Measurements from ENCODE around the gene CRYZL1. TPM values are rescaled to one million over a fixed set of nuclear protein-coding genes. Genes with fewer than 3 reads are reported as not detected.

The CRYZL1 gene
- total RNA-seq (ENCODE audit: low replicate concordance): 25.5 and 41.8 TPM in 2 replicates

GRCh38 chr21:33641352-33642026 lies at the start of gene CRYZL1:
Gene CRYZL1, minus strand, starts transcription at chr21:33641741. Its CDS starts 10,190 bp downstream, at chr21:33631551.

GRCh38 chr21:33642027-33642895 lies 720 bp upstream of the CRYZL1 start, which contains the start of gene ITSN1:
Gene ITSN1, plus strand, starts transcription at chr21:33642501. Its CDS starts 76,328 bp downstream, at chr21:33718829.

GRCh38 chr21:33588485-33589335 lies 52.8 kb downstream of the CRYZL1 start, which contains the start of gene DONSON:
Gene DONSON, minus strand, starts transcription at chr21:33588684. Its CDS starts 43 bp downstream, at chr21:33588641.

GRCh38 chr21:33542640-33543504 lies 98.7 kb downstream of the CRYZL1 start, which contains the start of gene SON:
Gene SON, plus strand, starts transcription at chr21:33543038. Its CDS starts 55 bp downstream, at chr21:33543093.

DNA sequence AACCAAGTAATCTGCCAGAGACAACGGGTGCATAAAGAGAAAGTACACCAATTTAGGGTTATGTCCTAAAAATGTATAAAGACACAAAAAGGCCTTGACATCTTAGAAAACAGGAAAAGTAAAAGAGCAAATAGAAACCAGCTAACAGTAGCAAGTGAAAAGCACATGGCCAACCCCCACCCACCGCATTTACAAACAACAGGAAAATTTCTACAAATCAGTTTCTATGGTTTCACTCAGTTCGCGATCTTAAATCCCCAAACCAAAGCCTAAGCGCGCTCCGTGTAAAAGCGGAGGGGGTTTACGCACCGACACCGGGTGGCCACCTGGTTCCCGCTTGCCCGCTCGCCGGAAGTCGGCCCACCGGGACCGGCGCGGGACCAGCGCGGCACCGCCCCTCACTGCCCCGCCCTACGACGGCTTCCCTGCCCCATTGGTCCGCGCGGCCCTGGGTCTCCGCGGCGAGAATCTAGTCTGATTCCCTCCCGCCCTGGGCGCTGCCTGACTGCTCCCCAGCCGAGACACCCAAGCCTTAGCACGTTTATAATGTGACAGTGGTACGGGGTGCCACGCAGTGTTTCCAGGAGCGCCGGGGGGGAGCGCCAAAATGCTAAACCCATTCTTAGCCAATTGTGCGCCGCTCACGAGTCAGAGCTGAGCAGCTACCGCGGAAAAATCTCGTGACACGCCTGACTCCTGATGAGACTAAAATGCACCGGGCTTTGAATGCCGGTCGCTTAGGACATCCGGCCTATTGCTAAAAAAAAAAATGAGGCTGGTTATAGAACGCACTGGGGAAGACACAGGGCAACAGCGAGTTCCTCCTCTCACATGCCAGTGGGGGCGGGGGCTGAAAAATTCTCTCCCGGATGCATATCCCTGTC lies 99.5 kb downstream of the CRYZL1 start, which contains the start of gene GART:
Gene GART (minus strand): TSS at position 362 of the 884 bp plus-strand sequence. CDS start 2,802 bp downstream, outside the sequence.

Other genes starting within 250 kb of the CRYZL1 start
- 55.5 and 79.7 TPM in 2 replicates for gene IFNGR2, start 238.3 kb downstream of the CRYZL1 start, total RNA-seq (ENCODE audit: low replicate concordance)
- 16.4 and 18.5 TPM in 2 replicates for gene TMEM50B, start 161.8 kb downstream of the CRYZL1 start, total RNA-seq (ENCODE audit: low replicate concordance)
- 0.12 and 1.4 TPM in 2 replicates for gene DNAJC28, start 150.0 kb downstream of the CRYZL1 start, total RNA-seq (ENCODE audit: low replicate concordance)
- 19.8 and 60.8 TPM in 2 replicates for gene GART, start 99.6 kb downstream of the CRYZL1 start, total RNA-seq (ENCODE audit: low replicate concordance)
- 67.6 and 96.1 TPM in 2 replicates for gene SON, start 98.7 kb downstream of the CRYZL1 start, total RNA-seq (ENCODE audit: low replicate concordance)
- 5.9 and 12.6 TPM in 2 replicates for gene DONSON, start 53.1 kb downstream of the CRYZL1 start, total RNA-seq (ENCODE audit: low replicate concordance)
- 55.8 and 66.4 TPM in 2 replicates for gene ITSN1, start 760 bp upstream of the CRYZL1 start, total RNA-seq (ENCODE audit: low replicate concordance)